Subcutaneous abdominal adipose tissue (tissue), 5 donors: ENCODE data around the gene MORN4.
A peak's percentile ranks its signal among the peaks of the same experiment; 100 is the strongest.

Source experiments
- H3K27ac ChIP-seq: one replicate; pipeline ENCODE4 v1.7.0; 2013; ENCODE audit warnings: low read depth, mild to moderate bottlenecking, inconsistent platforms, low read length, moderate library complexity
- H3K27me3 ChIP-seq, 5 donors: one replicate each; pipeline ENCODE4 v1.7.0; 2013; ENCODE audit warnings: low read length in 5 of 5, inconsistent platforms in 1 of 5; ENCODE audit not compliant: control insufficient read depth in 5 of 5, insufficient read depth in 4 of 5
- H3K36me3 ChIP-seq, 5 donors: one replicate each; pipeline ENCODE4 v1.7.0; 2013; ENCODE audit warnings: low read length in 5 of 5; ENCODE audit not compliant: control insufficient read depth in 5 of 5, insufficient read depth in 5 of 5
- H3K4me1 ChIP-seq, 5 donors: one replicate each; pipeline ENCODE4 v1.7.0; 2013; ENCODE audit warnings: low read length in 5 of 5, mild to moderate bottlenecking in 3 of 5, moderate library complexity in 1 of 5; ENCODE audit not compliant: control insufficient read depth in 5 of 5, insufficient read depth in 5 of 5
- H3K4me3 ChIP-seq, 5 donors: one replicate each; pipeline ENCODE4 v1.7.0; 2013; ENCODE audit warnings: low read length in 5 of 5, low read depth in 1 of 5
- H3K9ac ChIP-seq, 5 donors: one replicate each; pipeline ENCODE4 v1.7.0; 2013; ENCODE audit warnings: low read length in 5 of 5, mild to moderate bottlenecking in 4 of 5, moderate library complexity in 3 of 5
- H3K9me3 ChIP-seq, 5 donors: one replicate each; pipeline ENCODE4 v1.7.0; 2013; ENCODE audit warnings: low read length in 5 of 5; ENCODE audit not compliant: control insufficient read depth in 5 of 5
- donor health status: healthy.
- donor health status: healthy.
- donor health status: healthy.
- donor health status: healthy.
- donor health status: healthy.

Gene MORN4

DNA sequence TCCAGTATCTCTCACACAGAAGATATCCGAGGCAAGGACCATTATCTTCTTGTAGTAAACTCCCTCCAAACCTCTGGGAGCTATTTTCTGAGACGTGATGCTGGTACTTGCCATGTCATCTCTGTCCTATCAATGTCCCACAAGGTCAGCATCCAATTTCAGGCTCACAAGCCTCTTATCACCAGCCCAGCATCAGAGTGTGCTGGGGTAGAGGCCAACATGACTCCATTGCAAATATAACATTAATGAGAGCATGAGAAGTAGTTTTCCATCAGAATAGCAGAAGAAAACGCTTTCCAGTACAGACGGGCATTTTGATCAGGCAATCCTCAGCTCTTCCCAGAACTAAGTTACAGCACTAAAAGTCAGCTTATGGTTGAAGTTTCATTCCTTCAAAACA is 5.6 kb downstream of the MORN4 start:
- no peaks in the 10 kb centered on the region for H3K27me3 ChIP-seq
- H3K9me3 ChIP-seq = no peaks in the 10 kb centered on the region
- no peak overlapping the region for H3K9ac ChIP-seq
- no peaks in the 10 kb centered on the region for H3K36me3 ChIP-seq
- H3K4me1 ChIP-seq = peaks cover 0 to 3% (median 2%) of the 10 kb centered on the region in 5 donors
- H3K4me3 ChIP-seq = no peak overlapping the region
- H3K27ac ChIP-seq = no peak overlapping the region

DNA sequence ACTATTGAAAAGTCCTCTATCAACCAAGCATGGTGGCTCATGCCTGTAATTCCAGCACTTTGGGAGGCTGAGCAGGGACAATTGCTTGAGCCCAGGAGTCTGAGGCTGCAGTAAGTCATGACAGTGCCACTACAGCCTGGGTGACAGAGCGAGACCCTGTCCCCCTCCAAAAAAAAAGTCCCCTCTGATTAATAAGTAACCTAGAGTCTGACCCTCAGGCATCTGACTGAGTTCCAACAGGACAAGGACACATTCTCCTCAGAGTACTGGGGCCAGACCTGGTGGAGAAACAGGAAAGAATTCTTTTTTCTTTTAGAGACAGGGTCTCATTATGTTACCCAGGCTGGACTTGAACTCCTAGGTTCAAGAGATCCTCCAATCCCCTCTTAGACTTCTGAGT is 10.0 kb downstream of the MORN4 start:
- Histone ChIP-seq H3K27me3 (no peaks in the 10 kb centered on the region), H3K4me1 (no peaks in the 10 kb centered on the region), H3K27ac (no peak overlapping the region), H3K9me3 (no peaks in the 10 kb centered on the region), H3K36me3 (no peaks in the 10 kb centered on the region), H3K4me3 (no peak overlapping the region), H3K9ac (no peak overlapping the region)

DNA sequence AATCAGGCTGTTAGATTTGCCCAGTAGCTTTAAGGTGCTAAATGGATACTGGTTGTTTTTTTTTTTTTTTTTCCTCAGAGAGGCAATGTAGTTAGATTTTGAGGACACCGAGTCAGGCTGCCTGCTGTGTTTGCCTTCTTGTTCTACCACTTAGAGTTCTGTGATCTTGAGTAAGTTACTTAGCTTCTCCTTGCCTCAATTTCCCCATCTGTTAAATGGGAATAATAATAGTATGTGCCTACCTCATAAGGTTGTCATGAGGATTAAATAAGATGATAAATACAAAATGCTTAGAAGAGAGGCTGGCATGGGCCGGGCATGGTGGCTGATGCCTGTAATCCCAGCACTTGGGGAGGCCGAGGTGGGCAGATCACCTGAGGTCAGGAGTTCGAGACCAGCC is 14.6 kb downstream of the MORN4 start:
- Histone ChIP-seq H3K27me3 (no peaks in the 10 kb centered on the region), H3K4me1 (peaks cover 0 to 3% (median 0%) of the 10 kb centered on the region in 5 donors), H3K4me3 (no peak overlapping the region), H3K36me3 (peaks cover 0 to 6% (median 0%) of the 10 kb centered on the region in 5 donors), H3K27ac (no peak overlapping the region), H3K9me3 (no peaks in the 10 kb centered on the region), H3K9ac (peak overlapping the region in 1 of 5 donors; percentile 30)

DNA sequence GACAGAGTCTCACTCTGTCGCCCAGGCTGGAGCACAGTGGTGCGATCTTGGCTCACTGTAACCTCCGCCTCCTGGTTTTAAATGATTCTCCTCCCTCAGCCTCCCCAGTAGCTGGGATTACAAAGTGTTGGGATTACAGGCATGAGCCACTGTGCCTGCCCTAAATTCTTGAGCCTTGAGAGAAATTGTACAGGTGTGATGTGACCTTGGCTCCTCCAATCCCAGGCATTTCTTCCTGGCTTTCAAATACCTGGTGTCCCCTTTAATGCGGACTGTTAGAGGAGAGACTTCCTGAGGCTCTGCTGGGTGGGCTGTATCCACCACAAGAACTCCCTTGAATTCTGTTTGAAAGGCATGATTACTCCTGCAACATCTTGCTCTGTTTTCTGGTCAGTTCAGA is 15.0 kb downstream of the MORN4 start:
- Histone ChIP-seq H3K27me3 (no peaks in the 10 kb centered on the region), H3K36me3 (peaks cover 0 to 6% (median 0%) of the 10 kb centered on the region in 5 donors), H3K4me1 (peaks cover 0 to 3% (median 0%) of the 10 kb centered on the region in 5 donors), H3K4me3 (no peak overlapping the region), H3K9me3 (no peaks in the 10 kb centered on the region), H3K9ac (peak overlapping the region in 1 of 5 donors; percentile 30), H3K27ac (no peak overlapping the region)

DNA sequence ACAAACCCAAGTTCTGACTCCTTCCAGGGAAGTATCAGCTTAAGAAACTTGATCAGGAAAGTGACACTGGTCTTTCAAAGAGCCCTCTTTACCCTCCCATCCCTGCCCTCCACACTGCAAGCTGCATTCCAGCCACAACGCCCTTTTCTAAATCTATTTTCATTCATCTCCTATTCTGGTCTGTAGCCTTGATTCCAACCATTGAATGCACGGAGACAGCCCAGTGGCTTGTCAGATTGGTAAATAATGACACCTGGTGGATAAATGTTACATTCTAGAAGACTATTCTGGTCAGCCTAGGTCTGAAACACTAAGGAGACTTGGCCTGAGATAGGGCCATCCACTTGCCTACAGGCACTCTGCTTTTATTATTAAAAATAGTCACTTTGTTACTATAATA is 20.9 kb downstream of the MORN4 start:
- H3K4me3 ChIP-seq = no peak overlapping the region

DNA sequence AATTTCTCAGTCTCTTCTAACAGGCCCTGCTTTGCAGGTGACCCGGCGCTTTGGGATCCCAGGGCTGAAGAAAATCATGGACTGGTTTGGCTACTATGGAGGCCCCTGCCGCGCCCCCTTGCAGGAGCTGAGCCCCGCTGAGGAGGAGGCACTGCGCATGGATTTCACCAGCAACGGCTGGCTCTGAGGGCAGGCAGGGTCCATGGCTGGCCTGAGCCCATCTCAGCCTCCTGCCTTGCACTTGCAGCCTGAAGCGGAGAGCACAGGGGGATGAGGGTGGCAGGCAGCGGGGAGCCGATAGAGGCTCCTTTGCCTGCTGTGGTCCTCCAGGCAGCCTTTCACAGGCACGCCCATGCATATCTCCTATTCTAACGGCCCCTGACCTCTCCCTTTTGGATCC is 21.8 kb downstream of the MORN4 start:
- Histone ChIP-seq H3K27me3 (no peaks in the 10 kb centered on the region), H3K9me3 (no peaks in the 10 kb centered on the region), H3K27ac (no peak overlapping the region), H3K4me1 (peaks cover 0 to 3% (median 0%) of the 10 kb centered on the region in 5 donors), H3K36me3 (peaks cover 0 to 6% (median 0%) of the 10 kb centered on the region in 5 donors), H3K9ac (no peak overlapping the region), H3K4me3 (no peak overlapping the region)

More for the DNA sequence above, 20.9 kb downstream of the MORN4 start:
- Histone ChIP-seq H3K9ac (no peak overlapping the region), H3K4me1 (peaks cover 0 to 3% (median 0%) of the 10 kb centered on the region in 5 donors), H3K36me3 (peaks cover 0 to 6% (median 0%) of the 10 kb centered on the region in 5 donors), H3K27ac (no peak overlapping the region), H3K9me3 (no peaks in the 10 kb centered on the region), H3K27me3 (no peaks in the 10 kb centered on the region)

DNA sequence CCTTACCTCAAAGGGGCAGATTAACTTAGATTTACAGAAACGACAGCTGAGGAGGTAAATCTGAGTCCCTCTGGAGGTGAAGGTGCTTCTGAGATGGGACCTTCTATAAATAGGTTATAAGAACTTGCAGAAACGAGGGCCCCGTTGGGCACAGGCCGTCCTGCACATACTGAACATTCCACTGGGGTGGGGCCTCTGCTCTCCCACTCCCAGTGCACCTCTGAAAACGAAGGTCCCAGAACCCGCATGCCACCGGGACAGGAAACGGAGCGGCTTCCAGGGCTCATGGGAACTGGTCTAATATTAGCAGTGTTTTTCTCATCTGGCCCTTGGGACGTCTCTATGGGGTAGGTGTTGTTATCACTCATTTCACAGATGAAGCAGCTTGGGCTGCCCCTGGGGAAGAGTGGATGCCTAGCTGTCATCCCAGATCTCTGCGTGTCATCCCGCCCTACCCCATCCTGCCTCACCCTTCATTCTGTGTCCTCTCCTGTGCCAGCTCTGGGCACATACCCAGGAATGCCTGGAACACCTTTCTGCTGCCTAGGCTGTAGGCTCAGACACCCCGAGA is 24.2 kb downstream of the MORN4 start:
- no peaks in the 10 kb centered on the region for H3K36me3 ChIP-seq
- no peak overlapping the region for H3K4me3 ChIP-seq
- H3K27ac ChIP-seq = no peak overlapping the region
- H3K9me3 ChIP-seq = no peaks in the 10 kb centered on the region
- H3K9ac ChIP-seq = no peak overlapping the region
- H3K4me1 ChIP-seq = no peaks in the 10 kb centered on the region
- H3K27me3 ChIP-seq = no peaks in the 10 kb centered on the region

DNA sequence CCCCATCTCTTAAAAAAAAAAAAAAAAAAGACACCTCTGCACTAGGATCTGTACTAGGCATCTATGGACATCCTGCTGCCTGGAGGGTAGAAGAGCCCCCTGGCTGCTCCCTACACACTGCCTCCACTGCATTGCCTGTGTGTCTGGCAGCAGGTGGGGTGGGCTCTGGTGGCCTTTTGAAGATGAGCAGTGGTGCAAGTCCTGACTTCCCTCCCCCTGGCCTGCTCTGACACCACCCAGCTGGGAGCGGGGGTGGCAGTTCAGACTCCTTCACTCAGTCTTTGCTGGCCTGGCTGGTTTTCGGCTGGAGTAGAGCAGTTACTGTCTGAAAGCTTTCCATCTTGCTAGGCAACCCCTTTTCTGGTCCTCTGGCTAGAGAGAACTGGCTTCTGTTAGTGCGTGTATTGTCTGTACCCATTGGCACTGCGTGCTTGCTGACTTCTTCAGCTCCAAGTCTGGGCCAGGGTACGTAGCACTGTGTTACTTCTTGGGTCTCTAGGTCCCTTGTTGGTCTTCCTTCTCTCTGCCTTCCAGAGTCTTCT is 26.1 kb downstream of the MORN4 start:
- H3K27me3 ChIP-seq = no peaks in the 10 kb centered on the region
- H3K9me3 ChIP-seq = no peaks in the 10 kb centered on the region
- H3K4me3 ChIP-seq = no peak overlapping the region
- no peak overlapping the region for H3K9ac ChIP-seq
- no peaks in the 10 kb centered on the region for H3K4me1 ChIP-seq
- no peaks in the 10 kb centered on the region for H3K36me3 ChIP-seq
- H3K27ac ChIP-seq = no peak overlapping the region

DNA sequence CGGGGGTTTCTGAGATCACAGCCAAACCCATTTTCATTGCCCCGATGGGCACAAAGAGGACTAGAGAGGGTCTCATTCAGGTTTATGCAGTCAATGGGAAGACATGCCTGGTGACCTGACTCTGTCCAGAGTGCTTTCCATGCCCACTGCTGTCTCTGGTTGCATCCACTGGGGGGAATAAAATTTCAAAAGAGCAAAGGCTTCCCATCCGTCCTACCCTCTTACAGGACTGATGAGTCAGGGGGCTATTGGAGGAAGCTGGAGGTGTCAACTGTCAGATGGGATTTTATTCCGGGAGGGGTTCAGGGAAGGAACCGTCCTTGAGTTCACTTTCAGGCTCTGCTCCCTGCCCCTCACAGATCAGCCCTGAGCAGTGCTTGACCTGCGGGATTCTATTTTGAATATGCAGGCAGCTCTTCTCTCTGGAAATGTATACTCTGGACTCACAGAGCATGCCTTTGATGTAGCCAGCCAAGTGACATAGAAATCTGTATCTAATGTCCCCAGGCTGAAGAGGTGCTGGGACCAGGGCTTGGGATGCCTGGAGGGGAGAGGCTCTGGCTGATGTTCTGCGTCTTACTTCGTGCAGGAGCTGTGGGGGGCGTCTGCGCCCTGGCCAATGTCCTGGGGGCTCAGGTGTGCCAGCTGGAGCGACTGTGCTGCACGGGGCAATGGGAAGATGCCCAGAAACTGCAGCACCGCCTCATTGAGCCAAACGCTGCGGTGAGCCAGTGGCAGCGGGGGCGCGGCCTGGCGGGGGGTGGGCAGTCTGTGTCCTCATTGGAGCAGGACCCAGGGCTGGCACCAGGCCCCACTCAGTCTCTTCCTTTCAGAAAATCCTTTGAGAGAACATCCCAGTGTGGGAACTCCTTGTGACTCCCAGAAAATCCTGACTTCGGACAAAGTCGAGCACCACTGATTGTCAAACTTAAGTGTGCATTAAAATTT is 31.8 kb downstream of the MORN4 start:
- Histone ChIP-seq H3K9me3 (no peaks in the 10 kb centered on the region), H3K27me3 (no peaks in the 10 kb centered on the region), H3K4me3 (no peak overlapping the region), H3K4me1 (peaks cover 0 to 2% (median 0%) of the 10 kb centered on the region in 5 donors), H3K36me3 (no peaks in the 10 kb centered on the region), H3K27ac (no peak overlapping the region), H3K9ac (no peak overlapping the region)

DNA sequence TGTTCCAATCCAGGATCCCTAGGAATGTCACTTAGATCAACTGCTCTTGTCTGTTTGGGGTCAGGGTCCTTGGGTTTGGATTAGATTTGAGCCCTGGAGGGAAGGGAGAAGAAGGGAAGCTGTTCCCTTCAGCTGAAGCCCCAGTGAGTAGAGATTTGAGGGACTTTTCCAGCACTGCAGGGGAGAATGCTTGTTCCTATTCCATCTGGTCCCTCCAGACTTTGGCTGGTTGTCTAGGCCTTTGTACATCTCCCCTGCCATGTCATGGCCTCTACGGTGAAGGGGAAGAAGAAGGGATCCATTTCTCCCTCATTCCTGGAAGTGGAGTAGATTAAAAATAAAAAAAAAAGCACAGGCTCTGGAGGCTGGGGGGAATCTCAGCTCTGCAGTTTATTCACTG is 32.7 kb downstream of the MORN4 start:
- no peak overlapping the region for H3K9ac ChIP-seq
- H3K9me3 ChIP-seq = no peaks in the 10 kb centered on the region
- H3K36me3 ChIP-seq = no peaks in the 10 kb centered on the region
- H3K27me3 ChIP-seq = no peaks in the 10 kb centered on the region
- H3K27ac ChIP-seq = no peak overlapping the region
- no peak overlapping the region for H3K4me3 ChIP-seq
- H3K4me1 ChIP-seq = peaks cover 0 to 10% (median 7%) of the 10 kb centered on the region in 5 donors
